HG02610 (cell line): ENCODE results near the gene ZNRF1.

Source experiments
- ATAC-seq: cut with Tn5 transposase; IDR thresholded peaks from one replicate; pipeline ENCODE4 v1.9.1; 2021; ENCODE audit warnings: mild to moderate bottlenecking, moderate library complexity; ENCODE audit not compliant: unreplicated experiment

The ZNRF1 gene

GRCh38 chr16:75095204-75095621 lies 96.4 kb downstream of the ZNRF1 start:
- no peak for ATAC-seq

GRCh38 chr16:75096656-75097055 lies 97.8 kb downstream of the ZNRF1 start:
- no peak for ATAC-seq

- no peak for ATAC-seq
Measured at GRCh38 chr16:75097191-75097761, 98.5 kb downstream of the ZNRF1 start.

- ATAC-seq: peak; percentile 73
Measured at GRCh38 chr16:75097941-75098901, 99.4 kb downstream of the ZNRF1 start.

- ATAC-seq: no peak
Measured at GRCh38 chr16:75099075-75099667, 100.3 kb downstream of the ZNRF1 start.

- ATAC-seq: peak; percentile 45
Measured at GRCh38 chr16:75099738-75100602, 101.1 kb downstream of the ZNRF1 start.

- ATAC-seq: no peak
Measured at GRCh38 chr16:75100603-75100990, 101.8 kb downstream of the ZNRF1 start.

GRCh38 chr16:75101635-75102034 lies 102.8 kb downstream of the ZNRF1 start:
- no peak for ATAC-seq

GRCh38 chr16:75102595-75102994 lies 103.8 kb downstream of the ZNRF1 start:
- ATAC-seq: no peak

GRCh38 chr16:75103994-75104393 lies 105.2 kb downstream of the ZNRF1 start:
- no peak for ATAC-seq

- ATAC-seq: no peak
Measured at GRCh38 chr16:75104836-75105235, 106.0 kb downstream of the ZNRF1 start.

GRCh38 chr16:75105306-75106061 lies 106.7 kb downstream of the ZNRF1 start:
- no peak for ATAC-seq

- ATAC-seq: no peak
Measured at GRCh38 chr16:75106351-75107274, 107.8 kb downstream of the ZNRF1 start.

- no peak for ATAC-seq
Measured at GRCh38 chr16:75107505-75107904, 108.7 kb downstream of the ZNRF1 start.

GRCh38 chr16:75108792-75109731 lies 110.2 kb downstream of the ZNRF1 start:
- peak; percentile 39 for ATAC-seq

- ATAC-seq: no peak
Measured at GRCh38 chr16:75109732-75110243, 111.0 kb downstream of the ZNRF1 start.

- peak; percentile 69 for ATAC-seq
Measured at GRCh38 chr16:75110637-75111513, 112.1 kb downstream of the ZNRF1 start.
